Hepatocyte (in vitro differentiated cells): ENCODE data around the gene WNT7A. TPM values are rescaled to one million over a fixed set of nuclear protein-coding genes. Genes with fewer than 3 reads are reported as not detected.

Experiments
- DNase-seq: peaks from one replicate; pipeline ENCODE4 v3.0.0-alpha.2; 2016; ENCODE audit warnings: low spot score
- H2AFZ ChIP-seq: fragments of 200-600 bp; sonication (generic); 2 replicates; pipeline ENCODE4 v1.6.0; 2016; ENCODE audit warnings: antibody characterized with exemption, mild to moderate bottlenecking
- H3K27ac ChIP-seq: fragments of 200-600 bp; sonication (generic); 2 replicates; pipeline ENCODE4 v1.5.1; 2016; ENCODE audit warnings: mild to moderate bottlenecking
- H3K27me3 ChIP-seq: fragments of 200-600 bp; sonication (generic); 2 replicates; pipeline ENCODE4 v1.6.1; 2016
- H3K36me3 ChIP-seq: fragments of 200-600 bp; sonication (generic); replicated peaks from 2 replicates; pipeline ENCODE4 v1.5.1; 2016; ENCODE audit warnings: low read depth; ENCODE audit not compliant: insufficient read depth
- H3K4me1 ChIP-seq: fragments of 200-600 bp; sonication (generic); 2 replicates; pipeline ENCODE4 v1.5.1; 2016; ENCODE audit warnings: mild to moderate bottlenecking, moderate library complexity; ENCODE audit not compliant: insufficient read depth
- H3K4me2 ChIP-seq: fragments of 200-600 bp; sonication (generic); 2 replicates; pipeline ENCODE4 v1.6.0; 2016
- H3K4me3 ChIP-seq: fragments of 200-600 bp; sonication (generic); 2 replicates; pipeline ENCODE4 v1.5.1; 2016; ENCODE audit warnings: mild to moderate bottlenecking
- H3K79me2 ChIP-seq: fragments of 200-600 bp; sonication (generic); 2 replicates; pipeline ENCODE4 v1.6.0; 2017; ENCODE audit warnings: mild to moderate bottlenecking
- H3K9me2 ChIP-seq: fragments of 200-600 bp; sonication (generic); replicated peaks from 2 replicates; pipeline ENCODE4 v1.6.0; 2017; ENCODE audit warnings: mild to moderate bottlenecking; ENCODE audit not compliant: insufficient read depth
- H3K9me3 ChIP-seq: fragments of 200-600 bp; sonication (generic); 2 replicates; pipeline ENCODE4 v1.5.1; 2016; ENCODE audit warnings: low read depth, mild to moderate bottlenecking
- H4K20me1 ChIP-seq: fragments of 200-600 bp; sonication (generic); 2 replicates; pipeline ENCODE4 v1.6.0; 2016; ENCODE audit warnings: mild to moderate bottlenecking; ENCODE audit not compliant: insufficient read depth, poor library complexity, severe bottlenecking
- EZH2 ChIP-seq: fragments of 200-600 bp; sonication (generic); IDR thresholded peaks from 2 replicates; pipeline ENCODE4 v1.6.1; 2016; ENCODE audit warnings: antibody characterized with exemption, mild to moderate bottlenecking, borderline replicate concordance
- EZH2phosphoT487 ChIP-seq: fragments of 200-600 bp; sonication (generic); IDR thresholded peaks from one replicate; pipeline ENCODE4 v1.6.1; 2018; ENCODE audit warnings: antibody characterized with exemption, mild to moderate bottlenecking, low read depth, moderate library complexity; ENCODE audit not compliant: unreplicated experiment, severe bottlenecking
- WGBS: methylation state at CpG from one replicate; pipeline ENCODE4 v1.1.6; 2016; ENCODE audit warnings: low lambda C conversion rate; ENCODE audit errors: missing lambda C conversion rate; 5-methylcytosine and 5-hydroxymethylcytosine counted together
- polyA plus RNA-seq: library from polyadenylated mRNA; unstranded; fragments of >200 nt; fragmentation: Nextera tagmentation; extraction: Ambion mirVana; gene quantifications from 2 replicates; pipeline ENCODE4 v1.2.1, GENCODE V29; 2016
- total RNA-seq: library from RNA; depleted of rRNA; stranded (reverse); fragments of >200 nt; gene quantifications from 2 replicates; pipeline ENCODE4 v1.2.3, GENCODE V29; 2014
- TF ChIP-seq, protein P1 (sequence below): fragments of 200-600 bp; sonication (generic); IDR thresholded peaks from 2 replicates; pipeline ENCODE4 v1.5.1; 2016; ENCODE audit warnings: antibody characterized with exemption, mild to moderate bottlenecking; ENCODE audit not compliant: poor library complexity

WNT7A gene
- total and polyA plus RNA-seq, 2 experiments from 2014 or later = 0.04 to 0.13 TPM

DNA sequence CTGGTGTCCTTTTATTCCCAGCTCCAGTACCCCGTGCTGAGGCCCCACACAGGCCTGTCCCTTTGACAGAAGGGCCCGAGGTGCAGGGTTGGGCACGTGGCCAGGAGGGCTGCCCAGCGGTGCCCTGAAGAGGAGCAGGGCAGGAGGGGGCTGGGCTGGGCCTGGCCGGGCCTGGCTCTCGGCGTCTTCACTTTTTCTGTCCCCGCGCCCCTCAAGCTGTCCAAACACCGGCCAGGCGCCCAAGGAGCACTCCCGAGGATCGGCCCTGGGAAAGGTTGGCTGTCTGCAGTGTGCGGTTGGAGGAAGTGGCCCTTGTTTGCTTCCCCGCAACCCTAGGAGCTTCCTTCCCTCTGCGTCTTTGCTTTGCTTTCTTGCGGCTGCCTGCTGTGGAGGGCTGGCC is 84.1 kb downstream of the WNT7A start:
- Histone ChIP-seq H3K9me3 (no peaks in the 10 kb centered on the region), H3K9me2 (no peaks in the 10 kb centered on the region), H3K79me2 (no peaks in the 10 kb centered on the region), H3K4me3 (no peak overlapping the region), H4K20me1 (no peaks in the 10 kb centered on the region), H3K4me1 (no peaks in the 10 kb centered on the region), H3K27ac (no peak overlapping the region), H2AFZ (no peak overlapping the region), H3K36me3 (no peaks in the 10 kb centered on the region), H3K27me3 (peaks cover 3% of the 10 kb centered on the region), H3K4me2 (no peak overlapping the region)
- no peak for DNase-seq
- no peak for TF ChIP-seq EZH2phosphoT487
- TF ChIP-seq, protein P1, sequence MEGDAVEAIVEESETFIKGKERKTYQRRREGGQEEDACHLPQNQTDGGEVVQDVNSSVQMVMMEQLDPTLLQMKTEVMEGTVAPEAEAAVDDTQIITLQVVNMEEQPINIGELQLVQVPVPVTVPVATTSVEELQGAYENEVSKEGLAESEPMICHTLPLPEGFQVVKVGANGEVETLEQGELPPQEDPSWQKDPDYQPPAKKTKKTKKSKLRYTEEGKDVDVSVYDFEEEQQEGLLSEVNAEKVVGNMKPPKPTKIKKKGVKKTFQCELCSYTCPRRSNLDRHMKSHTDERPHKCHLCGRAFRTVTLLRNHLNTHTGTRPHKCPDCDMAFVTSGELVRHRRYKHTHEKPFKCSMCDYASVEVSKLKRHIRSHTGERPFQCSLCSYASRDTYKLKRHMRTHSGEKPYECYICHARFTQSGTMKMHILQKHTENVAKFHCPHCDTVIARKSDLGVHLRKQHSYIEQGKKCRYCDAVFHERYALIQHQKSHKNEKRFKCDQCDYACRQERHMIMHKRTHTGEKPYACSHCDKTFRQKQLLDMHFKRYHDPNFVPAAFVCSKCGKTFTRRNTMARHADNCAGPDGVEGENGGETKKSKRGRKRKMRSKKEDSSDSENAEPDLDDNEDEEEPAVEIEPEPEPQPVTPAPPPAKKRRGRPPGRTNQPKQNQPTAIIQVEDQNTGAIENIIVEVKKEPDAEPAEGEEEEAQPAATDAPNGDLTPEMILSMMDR = no peak
- TF ChIP-seq EZH2 = no peak
- 88% methylated on average over 11 of the region's 17 CpGs for WGBS

DNA sequence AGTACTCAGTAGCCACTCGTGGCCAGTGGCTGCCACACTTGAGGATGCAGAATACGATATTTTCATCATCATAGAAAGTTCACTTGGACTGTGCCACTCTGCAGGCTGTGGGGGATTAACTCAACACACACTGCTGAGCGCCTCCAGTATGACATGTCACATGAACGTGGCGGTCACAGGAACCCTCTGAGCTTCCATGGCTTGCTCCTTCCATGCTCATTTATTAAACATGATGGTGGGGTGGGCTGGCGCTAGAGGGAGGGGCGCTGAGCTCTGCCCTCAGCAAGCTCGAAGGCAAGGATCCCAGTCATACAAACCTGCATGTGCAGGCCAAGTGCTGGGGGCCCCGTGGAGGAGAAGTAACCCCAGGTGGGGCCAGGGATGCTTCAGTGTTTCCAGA is 85.5 kb downstream of the WNT7A start:
- H3K36me3 ChIP-seq = no peaks in the 10 kb centered on the region
- H3K4me2 ChIP-seq = no peak overlapping the region
- 87% methylated on average over 9 of the region's 9 CpGs for WGBS
- TF ChIP-seq EZH2 = no peak
- no peak for TF ChIP-seq EZH2phosphoT487
- TF ChIP-seq, protein P1 = no peak
- H3K4me3 ChIP-seq = no peak overlapping the region
- no peaks in the 10 kb centered on the region for H3K79me2 ChIP-seq
- H3K9me2 ChIP-seq = no peaks in the 10 kb centered on the region
- H4K20me1 ChIP-seq = no peaks in the 10 kb centered on the region
- no peaks in the 10 kb centered on the region for H3K9me3 ChIP-seq
- no peak overlapping the region for H2AFZ ChIP-seq
- no peak overlapping the region for H3K27ac ChIP-seq
- no peaks in the 10 kb centered on the region for H3K4me1 ChIP-seq
- no peak for DNase-seq
- H3K27me3 ChIP-seq = peaks cover 3% of the 10 kb centered on the region

DNA sequence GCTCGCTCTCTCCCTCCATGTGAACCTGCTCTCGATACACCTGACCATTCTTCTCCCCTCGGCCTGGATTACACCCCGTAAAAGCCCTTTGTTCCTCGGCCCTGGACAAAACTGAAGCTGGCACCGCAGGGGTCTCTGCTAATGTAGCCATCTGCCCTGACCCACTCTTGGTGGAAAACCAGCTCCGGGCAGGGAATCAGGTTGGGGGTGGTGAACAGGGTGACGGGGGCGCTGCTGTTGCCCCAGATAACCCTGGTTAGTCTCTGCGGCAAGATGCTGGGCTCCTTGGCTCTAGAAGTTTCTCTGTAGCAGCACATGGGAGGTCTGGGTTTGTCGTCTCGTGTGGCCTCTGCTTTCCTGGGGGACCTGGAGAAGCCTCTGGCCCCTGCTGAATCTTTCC is 86.4 kb downstream of the WNT7A start:
- 79% methylated on average over 12 of the region's 12 CpGs for WGBS

More for the DNA sequence above, 86.4 kb downstream of the WNT7A start:
- Histone ChIP-seq H3K9me3 (no peaks in the 10 kb centered on the region), H3K36me3 (no peaks in the 10 kb centered on the region), H3K79me2 (no peaks in the 10 kb centered on the region), H3K9me2 (no peaks in the 10 kb centered on the region), H4K20me1 (no peaks in the 10 kb centered on the region), H3K27ac (no peak overlapping the region), H2AFZ (no peak overlapping the region), H3K4me3 (no peak overlapping the region), H3K4me1 (no peaks in the 10 kb centered on the region), H3K27me3 (peaks cover 3% of the 10 kb centered on the region), H3K4me2 (no peak overlapping the region)
- TF ChIP-seq, protein P1 = no peak
- no peak for TF ChIP-seq EZH2
- no peak for DNase-seq
